Stimulated activated CD8-positive, alpha-beta memory T cell treated with anti-CD3 and anti-CD28 coated beads, Interleukin-12 subunit alpha, Interleukin-12 subunit beta, amount 100 ng/mL, for 24 hours (primary cell): ENCODE data around the gene CAMK1G.

Experiments used
- DNase-seq: peaks from one replicate; pipeline ENCODE4 v3.0.0-alpha.2; 2020; ENCODE audit errors: extremely low read depth

The CAMK1G gene

GRCh38 chr1:209583408-209583807, at the start of gene CAMK1G:
TSS of gene CAMK1G (plus strand) at chr1:209583714. CDS start at chr1:209594984, 11,270 bp downstream.
- no peak for DNase-seq

- DNase-seq = no peak
These were observed 48.8 kb upstream of the CAMK1G start for GRCh38 chr1:209534496-209535250.

GRCh38 chr1:209536843-209537242, 46.7 kb upstream of the CAMK1G start:
- DNase-seq = no peak

- no peak for DNase-seq
These were observed 46.0 kb upstream of the CAMK1G start for GRCh38 chr1:209537336-209538114.

- DNase-seq = no peak
These were observed 43.9 kb upstream of the CAMK1G start for GRCh38 chr1:209539576-209539975.

GRCh38 chr1:209542585-209542984, 40.9 kb upstream of the CAMK1G start:
- no peak for DNase-seq

GRCh38 chr1:209544098-209544497, 39.4 kb upstream of the CAMK1G start:
- no peak for DNase-seq

GRCh38 chr1:209545423-209545822, 38.1 kb upstream of the CAMK1G start:
- DNase-seq = no peak

- no peak for DNase-seq
These were observed 37.0 kb upstream of the CAMK1G start for GRCh38 chr1:209546390-209547085.

- no peak for DNase-seq
These were observed 35.9 kb upstream of the CAMK1G start for GRCh38 chr1:209547626-209548025.

- DNase-seq = no peak
These were observed 33.9 kb upstream of the CAMK1G start for GRCh38 chr1:209549443-209550205.

- no peak for DNase-seq
These were observed 33.0 kb upstream of the CAMK1G start for GRCh38 chr1:209550519-209550918.

GRCh38 chr1:209552406-209553264, 30.9 kb upstream of the CAMK1G start:
- DNase-seq = no peak

GRCh38 chr1:209554761-209555611, 28.5 kb upstream of the CAMK1G start:
- no peak for DNase-seq

GRCh38 chr1:209556162-209556690, 27.3 kb upstream of the CAMK1G start:
- no peak for DNase-seq

- DNase-seq = no peak
These were observed 26.3 kb upstream of the CAMK1G start for GRCh38 chr1:209557221-209557620.

GRCh38 chr1:209560529-209560928, 23.0 kb upstream of the CAMK1G start:
- DNase-seq = no peak

GRCh38 chr1:209560952-209561351, 22.6 kb upstream of the CAMK1G start:
- no peak for DNase-seq

- DNase-seq = no peak
These were observed 22.0 kb upstream of the CAMK1G start for GRCh38 chr1:209561532-209561931.

GRCh38 chr1:209564849-209565248, 18.7 kb upstream of the CAMK1G start:
- no peak for DNase-seq
